C1 segment of cervical spinal cord (tissue), 14 donors: Measurements from ENCODE around the gene ZDHHC22.

Source experiments
- DNase-seq, 14 donors: peaks; one replicate each; lab custom pipeline; 2025; lab: John Stamatoyannopoulos, UW

The ZDHHC22 gene

DNA sequence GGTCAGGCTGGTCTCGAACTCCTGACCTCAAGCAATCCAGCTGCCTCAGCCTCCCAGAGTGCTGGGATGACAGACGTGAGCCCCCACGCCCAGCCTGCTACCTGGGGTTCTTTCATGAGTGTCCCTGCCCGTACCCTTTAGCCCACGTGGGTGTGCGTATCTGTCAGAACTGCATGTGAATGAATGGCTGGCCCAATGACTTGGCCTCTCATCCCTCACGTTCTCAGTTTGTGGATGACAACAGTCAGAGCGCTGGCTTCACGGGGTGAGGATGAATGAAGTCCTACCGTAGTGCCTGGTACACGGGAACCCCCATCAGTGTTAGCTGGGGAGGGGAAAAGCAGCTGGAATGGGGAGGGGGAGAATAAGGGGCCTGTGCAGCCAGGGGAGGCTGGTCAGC, 16.1 kb upstream of the ZDHHC22 start:
- DNase-seq: no peak

DNA sequence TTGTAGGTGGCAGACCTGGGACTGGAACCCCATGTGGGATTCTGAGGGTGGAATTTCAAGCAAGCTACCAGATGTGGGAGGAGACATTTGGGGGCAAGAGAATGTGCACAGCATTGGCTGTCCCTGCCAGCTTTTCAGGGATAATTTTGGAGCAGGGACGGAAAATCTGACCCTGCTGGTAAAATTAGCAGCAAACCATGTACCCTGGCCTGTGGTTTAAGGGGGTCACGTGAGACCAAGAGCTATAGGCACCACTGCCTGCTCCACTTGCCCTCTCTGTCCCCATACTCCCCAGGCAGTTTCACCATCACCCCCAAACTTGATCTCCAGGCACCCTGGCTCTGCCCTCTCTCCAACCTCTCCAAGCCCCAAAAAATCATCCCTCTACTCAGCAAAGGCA, 13.5 kb upstream of the ZDHHC22 start:
- DNase-seq: no peak

DNA sequence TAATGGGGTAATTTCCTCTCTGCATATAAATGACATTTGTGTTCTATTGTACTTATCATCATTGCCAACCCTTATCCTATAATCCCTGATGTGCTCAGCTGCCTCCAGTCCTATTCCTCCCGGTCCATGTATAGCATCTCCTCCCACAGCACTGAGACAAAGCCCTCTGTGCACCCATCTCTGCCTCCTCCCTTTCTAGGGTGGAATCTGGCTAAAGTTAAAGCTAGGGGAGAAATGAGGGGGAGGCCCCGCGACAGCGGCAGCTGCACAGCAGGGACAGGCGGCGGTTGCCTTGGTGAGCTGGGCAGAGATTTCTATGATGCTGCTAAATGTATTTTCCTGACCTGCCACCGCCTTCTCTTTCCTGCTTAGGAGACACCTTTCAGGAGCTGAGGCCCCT, 12.8 kb upstream of the ZDHHC22 start:
- DNase-seq: no peak

DNA sequence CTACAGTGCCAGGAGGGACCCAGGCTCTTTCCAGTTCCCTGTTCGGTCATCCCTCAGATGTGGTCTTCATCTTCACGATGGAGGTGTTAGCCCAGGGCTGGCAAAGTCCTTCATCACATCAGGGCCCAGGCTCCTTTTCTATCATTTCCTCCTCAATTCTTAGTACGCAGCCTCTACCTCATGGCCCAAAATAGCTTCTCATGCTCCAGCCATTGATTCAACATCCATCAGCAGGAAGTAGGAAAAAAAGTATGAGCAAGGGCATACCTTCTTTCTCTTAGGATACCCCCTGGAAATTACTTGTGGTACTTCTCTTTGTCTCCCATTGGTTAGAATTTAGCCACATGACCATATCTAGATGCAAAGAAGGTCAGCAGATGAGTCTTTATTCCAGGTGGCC, 12.2 kb upstream of the ZDHHC22 start:
- no peak for DNase-seq

DNA sequence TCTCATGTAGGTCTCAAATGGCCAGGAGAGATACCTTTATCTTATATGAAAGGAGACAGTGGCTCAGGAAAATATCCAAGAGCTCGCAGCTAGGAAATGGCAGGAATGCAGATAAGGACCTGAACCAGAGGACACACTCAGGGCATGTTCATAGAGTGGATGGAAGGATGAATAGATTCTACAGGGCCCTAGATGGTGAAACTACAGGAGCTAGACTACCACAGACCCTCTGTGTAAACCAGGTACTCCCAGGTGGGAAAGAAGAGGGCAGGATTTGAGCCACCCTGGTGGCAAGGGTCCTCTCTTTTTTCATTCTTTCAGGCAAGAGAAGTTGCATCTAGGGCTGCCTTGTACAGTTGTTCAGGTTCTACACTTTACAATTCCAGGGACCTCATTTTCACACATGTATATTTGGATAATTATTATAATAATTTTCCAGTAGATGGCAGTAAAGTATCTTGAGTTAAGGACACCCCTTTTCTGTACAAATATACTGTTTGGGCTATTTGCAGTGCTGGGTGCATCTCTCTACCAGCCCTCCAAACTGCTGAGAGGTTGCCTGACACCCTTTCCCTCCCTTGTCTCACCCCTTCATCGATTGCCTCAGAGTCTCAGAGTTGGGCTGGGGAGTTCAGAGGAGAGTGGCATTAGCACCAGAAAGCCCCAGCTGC, 10.5 kb upstream of the ZDHHC22 start:
- DNase-seq: peak in 1 of 14 donors; percentile 67

DNA sequence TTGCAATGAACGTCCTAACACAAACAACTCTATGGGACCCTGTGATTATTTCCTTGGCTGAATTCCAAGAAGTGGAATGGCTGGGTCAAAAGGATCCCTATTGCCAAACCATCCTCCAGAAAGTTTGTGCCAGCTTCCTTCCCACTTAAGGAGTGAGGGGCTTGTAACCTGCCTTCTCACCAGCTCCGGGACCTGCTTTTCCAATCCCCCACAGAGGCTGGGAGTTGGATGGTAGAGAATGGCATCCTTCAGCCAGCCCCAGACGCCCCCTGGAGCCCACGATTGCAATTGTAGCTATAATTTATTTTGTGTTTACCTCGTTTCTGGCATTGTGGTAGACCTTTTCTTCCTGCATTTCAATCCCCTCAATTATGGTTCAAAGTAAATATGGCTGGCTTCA, 9.7 kb upstream of the ZDHHC22 start:
- DNase-seq: peak in 1 of 14 donors; percentile 58

DNA sequence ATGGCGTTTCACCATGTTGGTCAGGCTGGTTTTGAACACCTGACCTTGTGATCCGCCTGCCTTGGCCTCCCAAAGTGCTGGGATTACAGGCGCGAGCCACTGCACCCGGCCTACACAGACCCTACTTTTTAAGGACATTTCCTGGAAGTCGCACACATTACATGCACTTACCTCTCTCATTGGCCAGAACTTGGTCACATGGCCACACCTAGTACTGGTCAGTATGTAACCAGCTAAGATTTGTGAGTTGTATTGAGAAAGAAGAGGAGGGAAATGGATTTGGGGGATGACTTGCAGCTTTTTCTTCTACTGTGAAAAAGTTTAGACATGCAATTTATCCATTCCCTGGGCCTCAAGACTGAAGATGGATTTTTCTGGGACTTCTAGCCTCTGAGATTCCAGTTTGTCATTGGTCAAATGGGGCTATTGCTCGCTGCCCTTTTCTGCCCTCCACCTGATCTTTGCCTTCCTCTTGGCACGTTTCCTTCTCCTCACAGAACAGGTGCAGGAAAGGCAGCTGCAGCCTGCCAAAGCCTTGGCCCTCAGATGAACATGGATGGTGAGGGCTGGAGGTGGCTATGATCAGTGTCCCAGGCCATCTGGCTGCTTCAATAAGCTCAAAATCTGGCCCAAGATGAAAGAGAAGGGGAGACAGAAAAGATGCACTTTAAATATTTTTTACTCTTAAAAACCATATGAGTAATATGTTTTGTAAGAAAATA, 7.1 kb upstream of the ZDHHC22 start:
- DNase-seq: peak in 1 of 14 donors; percentile 87

DNA sequence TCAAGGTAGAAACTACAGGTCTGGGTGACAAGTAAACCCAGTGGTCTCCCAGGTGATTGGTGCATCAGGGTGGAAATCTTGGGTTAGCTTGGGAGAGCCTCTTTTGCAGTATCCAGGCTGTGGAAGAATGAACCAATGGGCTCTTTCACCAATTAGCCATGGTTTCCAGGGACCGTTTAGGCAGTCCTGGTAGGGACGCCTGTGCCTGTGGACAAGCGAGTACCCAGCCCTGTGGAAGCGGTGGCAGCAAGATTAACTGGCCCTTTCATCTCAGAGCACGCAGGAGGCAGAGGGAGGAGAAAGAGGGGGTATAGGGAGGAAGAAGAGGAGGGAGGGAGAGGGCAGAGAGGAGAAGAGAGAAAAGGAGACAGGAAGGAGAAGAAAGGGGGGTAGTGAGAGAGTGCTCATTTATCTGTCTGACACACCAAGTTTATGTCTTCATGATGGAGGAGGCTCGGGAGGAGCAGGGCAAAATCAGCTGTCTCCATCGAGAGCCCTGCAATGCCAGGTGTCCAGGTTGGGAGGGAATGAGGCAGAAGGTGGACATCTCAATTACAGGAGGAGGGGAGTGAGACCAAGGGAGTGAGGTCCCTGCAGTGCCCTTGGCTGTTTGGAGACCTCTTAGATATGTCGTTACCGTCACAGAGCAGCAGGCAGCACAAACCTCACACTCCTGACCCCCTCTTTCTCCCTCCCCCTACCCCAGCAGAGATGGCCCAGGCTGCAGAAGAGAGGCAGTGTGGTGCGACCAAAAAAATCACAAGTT, 4.6 kb upstream of the ZDHHC22 start:
- peak in 1 of 14 donors; percentile 46 for DNase-seq

DNA sequence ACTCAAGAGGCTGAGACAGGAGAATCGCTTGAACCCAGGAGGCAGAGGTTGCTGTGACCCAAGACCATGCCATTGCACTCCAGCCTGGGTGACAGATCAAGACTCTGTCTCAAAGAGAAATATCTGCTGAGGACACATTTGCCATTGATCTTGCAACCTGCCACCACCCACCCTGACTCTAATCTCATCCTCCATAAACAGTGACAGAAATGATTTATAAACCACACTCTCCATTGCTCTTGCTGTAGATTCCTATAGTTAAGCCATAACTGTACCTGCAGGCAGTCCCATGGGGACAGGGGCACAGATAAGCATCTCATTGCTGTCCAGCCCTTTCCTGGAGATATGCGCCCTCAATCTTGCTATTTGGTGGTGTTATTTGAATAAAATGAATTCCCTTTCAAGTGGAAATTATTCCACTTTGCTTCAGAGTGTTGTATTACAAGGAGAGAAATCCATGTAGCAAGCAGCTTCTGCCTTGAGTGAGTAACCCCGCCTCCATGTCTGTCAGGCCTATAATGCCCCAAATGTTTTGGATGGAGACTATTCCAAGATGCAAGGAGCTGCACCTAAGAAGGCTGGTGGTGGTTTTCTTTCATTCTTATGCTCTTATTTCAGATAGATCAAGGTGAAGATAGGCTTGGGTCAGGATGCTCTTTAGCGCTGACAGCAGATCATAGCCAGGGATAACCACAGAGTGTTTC, 3.0 kb upstream of the ZDHHC22 start:
- DNase-seq: peak in 1 of 14 donors; percentile 42

DNA sequence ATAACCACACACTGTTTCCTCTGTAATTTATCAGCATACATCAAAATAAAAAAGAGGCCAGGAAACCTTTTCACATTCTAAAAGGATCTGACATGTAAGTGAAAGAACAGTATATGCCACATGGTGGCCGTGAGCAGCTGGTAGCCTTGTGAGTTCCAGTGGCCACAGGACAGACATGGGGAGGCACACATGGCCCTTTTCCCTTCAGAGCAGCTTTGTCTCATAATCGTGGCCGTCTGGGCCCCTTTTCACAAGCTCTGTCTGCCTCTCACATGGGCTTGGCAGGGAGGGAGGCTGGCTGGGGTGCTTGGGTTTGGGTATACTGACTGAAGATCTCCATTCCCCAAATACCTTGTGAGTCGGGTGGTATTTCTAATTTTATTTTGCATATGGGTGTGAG, 1.5 kb upstream of the ZDHHC22 start:
- DNase-seq: peak in 1 of 14 donors; percentile 69

DNA sequence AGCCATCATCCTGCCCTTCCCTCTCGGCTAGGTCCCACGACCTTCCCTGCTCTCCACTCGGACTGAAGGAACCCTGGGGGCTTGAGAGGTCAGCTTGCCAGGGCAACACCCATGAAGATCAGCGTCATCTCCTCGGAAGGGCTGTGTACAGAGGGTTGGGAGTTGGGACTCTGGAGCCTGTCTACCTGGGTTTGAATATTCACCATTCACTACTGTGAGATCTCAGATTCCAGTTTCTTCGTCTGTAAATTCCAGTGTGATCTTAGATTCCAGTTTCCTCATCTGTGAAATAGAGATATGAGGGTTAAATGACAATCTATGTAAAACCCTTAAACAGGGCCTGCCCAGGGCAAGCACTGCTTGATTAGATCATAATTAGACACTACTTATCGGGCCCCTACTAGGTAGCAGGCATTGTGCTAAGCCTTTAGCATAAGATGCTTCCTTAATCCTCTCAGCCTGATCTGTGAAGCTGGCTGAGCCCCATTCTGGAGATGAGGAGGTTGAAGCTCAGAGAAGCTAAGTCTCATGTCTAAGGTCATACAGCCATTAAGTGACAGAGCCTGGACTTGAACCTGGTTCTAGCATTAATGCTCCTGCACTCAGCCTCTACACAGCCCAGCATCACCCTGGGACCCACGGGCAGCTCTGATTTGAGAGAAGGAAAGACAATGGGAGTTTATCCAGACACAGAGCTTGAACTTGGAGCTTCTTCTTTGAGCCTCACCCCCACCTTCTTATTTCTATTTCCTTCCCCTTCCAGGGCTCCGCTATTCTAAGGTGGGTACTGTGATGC, 612 bp upstream of the ZDHHC22 start:
- no peak for DNase-seq

DNA sequence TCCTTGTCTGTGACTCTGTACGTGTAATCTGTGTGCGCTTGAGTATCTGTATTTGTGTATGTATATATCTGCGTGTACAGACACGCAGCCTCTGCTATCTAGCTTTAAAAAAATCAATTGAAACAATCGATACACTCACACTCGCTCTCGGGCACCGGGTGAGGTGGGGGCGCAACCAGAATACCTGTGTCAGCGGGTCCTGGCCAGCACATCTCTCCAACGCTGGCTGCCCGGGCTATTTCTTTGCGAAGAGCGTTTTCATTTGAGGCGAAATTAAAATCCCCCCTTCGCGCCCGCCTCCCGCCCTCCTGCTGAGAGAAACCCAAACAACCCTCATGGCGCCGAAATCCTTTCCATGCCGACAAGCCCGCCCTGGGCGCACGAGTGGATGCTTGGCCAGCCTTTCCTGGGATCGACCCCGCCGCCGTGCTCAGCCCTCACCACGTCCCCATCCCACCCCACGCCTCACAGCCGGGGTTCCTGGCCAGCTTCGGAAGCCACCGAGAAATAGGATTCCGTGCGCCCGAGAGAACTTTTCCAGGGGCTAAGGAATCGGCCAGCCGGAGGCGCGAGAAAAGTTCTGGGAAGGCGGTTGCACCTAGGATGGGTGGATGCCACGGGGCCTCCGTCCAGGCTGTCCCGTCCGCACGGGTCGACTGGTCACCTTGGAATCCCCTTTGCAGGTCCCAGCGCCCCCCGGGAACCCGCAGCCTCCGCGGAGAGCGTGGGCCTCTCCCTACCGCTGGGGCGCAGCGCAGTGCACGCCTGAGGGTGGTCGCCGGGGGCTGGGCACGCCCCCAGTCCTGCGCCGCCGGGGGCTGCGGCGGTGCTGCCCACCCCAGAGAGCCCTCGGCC, 1.0 kb downstream of the ZDHHC22 start:
- DNase-seq: no peak

DNA sequence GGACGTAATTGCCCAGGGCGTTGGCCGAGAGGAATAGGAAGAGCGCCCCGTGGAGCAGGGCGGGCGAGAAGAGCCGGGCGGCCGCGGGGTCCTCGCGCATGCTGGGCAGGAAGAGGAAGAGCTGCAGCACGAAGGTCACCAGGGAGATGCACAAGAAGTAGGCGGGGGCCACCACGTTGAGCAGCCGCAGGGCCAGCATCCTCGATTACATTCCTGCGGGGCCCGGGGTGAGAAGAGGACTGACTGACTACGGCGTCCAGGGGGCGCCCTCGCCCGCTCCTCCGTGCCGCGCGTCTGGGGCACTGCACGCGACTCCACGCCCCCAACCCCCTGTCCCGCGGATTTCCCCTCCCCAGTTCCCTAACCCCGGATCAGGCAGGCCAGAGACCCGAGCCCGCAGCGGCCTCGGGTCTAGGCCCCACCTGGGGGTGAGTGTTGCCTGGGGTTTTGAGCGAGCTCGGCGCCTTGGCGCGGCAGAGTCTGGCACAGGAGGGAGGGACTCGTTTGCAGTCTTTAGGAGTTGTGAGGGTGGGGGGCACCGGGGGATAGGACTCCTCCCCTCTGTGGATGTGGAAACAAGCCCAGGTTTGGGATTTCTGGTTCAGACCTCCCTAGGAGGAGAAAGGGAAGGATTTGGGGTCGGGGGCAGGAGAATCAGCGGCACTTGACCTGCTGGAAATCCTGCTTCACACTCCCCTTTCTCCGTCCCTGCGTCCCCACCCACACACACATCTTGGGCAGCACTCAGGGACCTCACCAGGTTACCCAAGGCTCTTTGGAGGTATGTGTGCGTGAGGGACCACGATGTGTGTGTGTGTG, 1.8 kb downstream of the ZDHHC22 start:
- DNase-seq: peak in 3 of 14 donors; percentile 8 to 34 (median 13)

DNA sequence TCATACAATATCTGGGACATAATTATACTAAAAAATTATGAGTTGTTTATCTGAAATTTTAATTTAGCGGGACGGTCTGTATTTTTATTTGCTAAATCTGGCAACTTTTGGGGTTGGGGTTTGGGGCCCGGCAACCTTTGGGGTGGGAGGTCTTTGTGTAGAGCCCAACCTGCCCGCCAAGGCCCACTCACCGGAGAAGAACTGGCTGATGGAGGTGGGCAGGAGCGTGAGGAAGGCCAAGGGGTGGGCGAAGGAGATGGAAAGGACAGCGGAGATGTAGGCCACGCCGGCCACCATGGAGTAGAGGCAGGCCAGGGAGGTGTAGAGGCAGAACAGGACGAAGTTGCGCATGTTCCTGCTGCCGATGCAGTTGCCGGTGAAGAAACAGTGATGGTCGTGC, 2.6 kb downstream of the ZDHHC22 start:
- DNase-seq: no peak

DNA sequence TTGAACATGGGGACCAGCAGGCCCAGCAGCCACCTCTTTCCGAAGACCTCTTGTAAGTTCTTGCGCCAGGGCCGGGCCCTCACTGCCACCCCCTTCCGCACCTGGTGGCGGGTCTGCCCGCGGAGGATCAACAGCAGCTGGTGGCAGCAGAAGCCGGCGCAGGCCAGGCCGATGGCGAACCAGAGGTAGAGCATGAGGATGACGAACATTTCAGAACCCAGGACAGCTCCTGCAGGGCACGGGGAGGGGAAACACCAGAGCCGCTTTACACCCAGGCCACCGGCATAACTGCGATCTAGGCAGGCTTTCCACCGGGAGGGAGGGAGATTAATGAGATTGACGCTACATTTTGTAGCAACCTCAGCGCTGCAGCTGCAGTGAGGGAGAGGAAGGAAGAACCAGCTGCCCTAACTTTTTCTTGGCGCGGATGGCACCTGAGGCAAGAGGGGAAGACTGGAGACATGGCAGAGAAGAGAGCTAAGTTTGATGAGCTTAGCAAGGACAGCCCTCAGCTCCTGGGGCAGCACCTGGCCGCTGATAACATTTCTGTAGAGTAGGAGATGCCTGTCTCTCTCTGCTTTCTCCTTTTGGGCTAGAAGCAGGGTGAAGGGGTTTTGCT, 7.8 kb downstream of the ZDHHC22 start:
- DNase-seq: no peak

DNA sequence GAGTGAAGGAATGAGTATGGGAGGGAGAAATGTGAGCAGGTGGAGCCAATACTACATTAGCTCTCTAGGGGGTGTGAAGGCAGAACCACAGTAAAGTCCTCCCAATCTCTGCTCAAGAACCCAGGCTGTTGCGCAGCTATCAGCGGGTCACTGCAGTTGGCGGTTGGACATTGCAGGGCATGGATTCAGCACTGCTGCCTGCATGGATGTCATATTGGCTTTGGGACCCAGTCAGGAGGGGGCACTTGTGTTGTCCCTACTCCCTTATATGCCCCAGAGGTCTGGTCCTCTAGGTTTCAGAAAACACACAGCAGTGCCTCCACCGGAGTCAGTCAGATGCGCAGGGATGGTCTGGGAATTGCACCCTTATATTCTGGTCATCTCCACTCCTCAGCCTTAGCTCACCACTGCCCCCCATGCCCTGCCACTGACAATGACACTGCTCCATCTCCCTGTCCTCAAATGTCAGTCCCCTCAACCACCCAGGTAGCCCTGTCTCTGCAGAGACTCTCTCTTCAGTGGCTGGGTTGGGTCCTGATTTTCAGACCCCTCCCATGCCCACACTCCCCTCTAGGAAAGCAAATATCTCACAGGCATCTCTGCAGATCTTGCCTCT, 9.6 kb downstream of the ZDHHC22 start:
- DNase-seq: peak in 1 of 14 donors; percentile 53

DNA sequence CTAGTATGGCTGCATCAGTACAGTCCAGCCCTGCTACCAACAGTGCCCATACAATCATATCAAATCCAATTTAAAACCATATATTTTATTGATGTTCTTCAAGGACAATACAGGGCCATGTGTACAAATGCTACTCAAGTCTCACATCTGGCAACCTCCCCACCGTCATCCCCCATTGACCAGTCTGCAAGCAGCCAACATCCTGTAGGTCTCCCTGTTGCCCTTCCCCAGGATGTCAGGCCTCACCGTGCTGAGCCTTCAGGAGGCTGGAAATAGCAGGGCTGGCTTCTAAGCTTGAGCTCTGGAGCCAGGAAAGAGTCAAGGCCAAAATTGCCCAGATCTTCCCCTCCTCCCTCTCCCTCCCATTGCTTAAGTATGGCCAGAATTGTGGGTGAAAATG, 10.4 kb downstream of the ZDHHC22 start:
- DNase-seq: no peak

DNA sequence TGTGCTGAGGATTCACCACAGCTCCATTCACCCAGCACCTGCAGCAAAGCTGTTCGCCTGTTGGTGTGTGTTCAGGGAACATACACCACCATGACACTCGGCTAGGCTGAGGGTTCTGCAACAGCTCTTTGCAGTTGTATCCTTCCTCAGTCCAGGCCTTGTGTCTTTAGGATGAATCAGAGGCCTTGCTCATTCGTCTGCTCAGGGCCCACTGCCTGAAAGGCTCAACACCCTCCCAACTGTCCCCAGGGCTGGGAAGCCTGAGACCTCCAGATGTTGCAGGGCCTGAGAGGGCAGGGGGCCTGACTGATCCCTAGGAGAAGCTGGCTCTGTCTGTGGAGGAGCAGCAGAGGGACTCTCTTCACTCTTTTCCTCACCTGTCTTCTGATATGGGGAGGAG, 11.2 kb downstream of the ZDHHC22 start:
- no peak for DNase-seq
